Suprapubic skin (tissue), 4 donors: Measurements from ENCODE around the gene FOLH1.
"Not testable (repeated sequence)": the region's sequence is repeated elsewhere in the genome, so short reads cannot be mapped to it uniquely, and the experiment has no call there.

Source experiments
- EP300 ChIP-seq: sonication (generic); formaldehyde crosslinking; IDR thresholded peaks from one replicate; pipeline ENCODE4 v1.6.1; 2017; ENCODE audit warnings: antibody characterized with exemption
- POLR2AphosphoS5 ChIP-seq, 3 donors: sonication (generic); formaldehyde crosslinking; IDR thresholded peaks; one replicate each; pipeline ENCODE4 v1.6.1; 2017; ENCODE audit warnings: antibody characterized with exemption in 3 of 3

- TF ChIP-seq EP300; POLR2AphosphoS5 (IDR thresholded peaks at IDR 0.05): not testable (repeated sequence)
These were observed 11.6 kb downstream of the FOLH1 start for GRCh38 chr11:49196775-49197174.
